ENCODE measurements around the gene RIC8B.
A peak's percentile ranks its signal among the peaks of the same experiment; 100 is the strongest.

GRCh38 chr12:106790020-106790419, 15.5 kb downstream of the RIC8B start:
- TF ChIP-seq ZNF790 (CRISPR knock-in tag; IDR thresholded peaks at IDR 0.05; ENCODE audit: borderline replicate concordance) (no peak), SIN3A (IDR thresholded peaks at IDR 0.05; ENCODE audit: borderline replicate concordance, low read depth, low read length) (no peak), ZHX1 (CRISPR knock-in tag; IDR thresholded peaks at IDR 0.05; ENCODE audit: low read depth) (no peak), MTA3 (CRISPR knock-in tag; IDR thresholded peaks at IDR 0.05) (no peak), ZNF17 (CRISPR knock-in tag; IDR thresholded peaks at IDR 0.05) (no peak), SP2 (CRISPR knock-in tag; IDR thresholded peaks at IDR 0.05) (no peak)
- TF ChIP-seq, protein P1, sequence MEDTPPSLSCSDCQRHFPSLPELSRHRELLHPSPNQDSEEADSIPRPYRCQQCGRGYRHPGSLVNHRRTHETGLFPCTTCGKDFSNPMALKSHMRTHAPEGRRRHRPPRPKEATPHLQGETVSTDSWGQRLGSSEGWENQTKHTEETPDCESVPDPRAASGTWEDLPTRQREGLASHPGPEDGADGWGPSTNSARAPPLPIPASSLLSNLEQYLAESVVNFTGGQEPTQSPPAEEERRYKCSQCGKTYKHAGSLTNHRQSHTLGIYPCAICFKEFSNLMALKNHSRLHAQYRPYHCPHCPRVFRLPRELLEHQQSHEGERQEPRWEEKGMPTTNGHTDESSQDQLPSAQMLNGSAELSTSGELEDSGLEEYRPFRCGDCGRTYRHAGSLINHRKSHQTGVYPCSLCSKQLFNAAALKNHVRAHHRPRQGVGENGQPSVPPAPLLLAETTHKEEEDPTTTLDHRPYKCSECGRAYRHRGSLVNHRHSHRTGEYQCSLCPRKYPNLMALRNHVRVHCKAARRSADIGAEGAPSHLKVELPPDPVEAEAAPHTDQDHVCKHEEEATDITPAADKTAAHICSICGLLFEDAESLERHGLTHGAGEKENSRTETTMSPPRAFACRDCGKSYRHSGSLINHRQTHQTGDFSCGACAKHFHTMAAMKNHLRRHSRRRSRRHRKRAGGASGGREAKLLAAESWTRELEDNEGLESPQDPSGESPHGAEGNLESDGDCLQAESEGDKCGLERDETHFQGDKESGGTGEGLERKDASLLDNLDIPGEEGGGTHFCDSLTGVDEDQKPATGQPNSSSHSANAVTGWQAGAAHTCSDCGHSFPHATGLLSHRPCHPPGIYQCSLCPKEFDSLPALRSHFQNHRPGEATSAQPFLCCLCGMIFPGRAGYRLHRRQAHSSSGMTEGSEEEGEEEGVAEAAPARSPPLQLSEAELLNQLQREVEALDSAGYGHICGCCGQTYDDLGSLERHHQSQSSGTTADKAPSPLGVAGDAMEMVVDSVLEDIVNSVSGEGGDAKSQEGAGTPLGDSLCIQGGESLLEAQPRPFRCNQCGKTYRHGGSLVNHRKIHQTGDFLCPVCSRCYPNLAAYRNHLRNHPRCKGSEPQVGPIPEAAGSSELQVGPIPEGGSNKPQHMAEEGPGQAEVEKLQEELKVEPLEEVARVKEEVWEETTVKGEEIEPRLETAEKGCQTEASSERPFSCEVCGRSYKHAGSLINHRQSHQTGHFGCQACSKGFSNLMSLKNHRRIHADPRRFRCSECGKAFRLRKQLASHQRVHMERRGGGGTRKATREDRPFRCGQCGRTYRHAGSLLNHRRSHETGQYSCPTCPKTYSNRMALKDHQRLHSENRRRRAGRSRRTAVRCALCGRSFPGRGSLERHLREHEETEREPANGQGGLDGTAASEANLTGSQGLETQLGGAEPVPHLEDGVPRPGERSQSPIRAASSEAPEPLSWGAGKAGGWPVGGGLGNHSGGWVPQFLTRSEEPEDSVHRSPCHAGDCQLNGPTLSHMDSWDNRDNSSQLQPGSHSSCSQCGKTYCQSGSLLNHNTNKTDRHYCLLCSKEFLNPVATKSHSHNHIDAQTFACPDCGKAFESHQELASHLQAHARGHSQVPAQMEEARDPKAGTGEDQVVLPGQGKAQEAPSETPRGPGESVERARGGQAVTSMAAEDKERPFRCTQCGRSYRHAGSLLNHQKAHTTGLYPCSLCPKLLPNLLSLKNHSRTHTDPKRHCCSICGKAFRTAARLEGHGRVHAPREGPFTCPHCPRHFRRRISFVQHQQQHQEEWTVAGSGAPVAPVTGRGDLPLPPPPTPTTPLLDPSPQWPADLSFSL (CRISPR knock-in tag; IDR thresholded peaks at IDR 0.05), result no peak
- TF ChIP-seq, protein P2, sequence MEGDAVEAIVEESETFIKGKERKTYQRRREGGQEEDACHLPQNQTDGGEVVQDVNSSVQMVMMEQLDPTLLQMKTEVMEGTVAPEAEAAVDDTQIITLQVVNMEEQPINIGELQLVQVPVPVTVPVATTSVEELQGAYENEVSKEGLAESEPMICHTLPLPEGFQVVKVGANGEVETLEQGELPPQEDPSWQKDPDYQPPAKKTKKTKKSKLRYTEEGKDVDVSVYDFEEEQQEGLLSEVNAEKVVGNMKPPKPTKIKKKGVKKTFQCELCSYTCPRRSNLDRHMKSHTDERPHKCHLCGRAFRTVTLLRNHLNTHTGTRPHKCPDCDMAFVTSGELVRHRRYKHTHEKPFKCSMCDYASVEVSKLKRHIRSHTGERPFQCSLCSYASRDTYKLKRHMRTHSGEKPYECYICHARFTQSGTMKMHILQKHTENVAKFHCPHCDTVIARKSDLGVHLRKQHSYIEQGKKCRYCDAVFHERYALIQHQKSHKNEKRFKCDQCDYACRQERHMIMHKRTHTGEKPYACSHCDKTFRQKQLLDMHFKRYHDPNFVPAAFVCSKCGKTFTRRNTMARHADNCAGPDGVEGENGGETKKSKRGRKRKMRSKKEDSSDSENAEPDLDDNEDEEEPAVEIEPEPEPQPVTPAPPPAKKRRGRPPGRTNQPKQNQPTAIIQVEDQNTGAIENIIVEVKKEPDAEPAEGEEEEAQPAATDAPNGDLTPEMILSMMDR (CRISPR knock-in tag; IDR thresholded peaks at IDR 0.05), result 0 out of 2 replicates have a peak, but pooled peaks have one; percentile 8
- TF ChIP-seq, protein P3, sequence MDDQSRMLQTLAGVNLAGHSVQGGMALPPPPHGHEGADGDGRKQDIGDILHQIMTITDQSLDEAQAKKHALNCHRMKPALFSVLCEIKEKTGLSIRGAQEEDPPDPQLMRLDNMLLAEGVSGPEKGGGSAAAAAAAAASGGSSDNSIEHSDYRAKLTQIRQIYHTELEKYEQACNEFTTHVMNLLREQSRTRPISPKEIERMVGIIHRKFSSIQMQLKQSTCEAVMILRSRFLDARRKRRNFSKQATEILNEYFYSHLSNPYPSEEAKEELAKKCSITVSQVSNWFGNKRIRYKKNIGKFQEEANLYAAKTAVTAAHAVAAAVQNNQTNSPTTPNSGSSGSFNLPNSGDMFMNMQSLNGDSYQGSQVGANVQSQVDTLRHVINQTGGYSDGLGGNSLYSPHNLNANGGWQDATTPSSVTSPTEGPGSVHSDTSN (CRISPR knock-in tag; IDR thresholded peaks at IDR 0.05; ENCODE audit: borderline replicate concordance), result no peak
- TF ChIP-seq, protein P4, sequence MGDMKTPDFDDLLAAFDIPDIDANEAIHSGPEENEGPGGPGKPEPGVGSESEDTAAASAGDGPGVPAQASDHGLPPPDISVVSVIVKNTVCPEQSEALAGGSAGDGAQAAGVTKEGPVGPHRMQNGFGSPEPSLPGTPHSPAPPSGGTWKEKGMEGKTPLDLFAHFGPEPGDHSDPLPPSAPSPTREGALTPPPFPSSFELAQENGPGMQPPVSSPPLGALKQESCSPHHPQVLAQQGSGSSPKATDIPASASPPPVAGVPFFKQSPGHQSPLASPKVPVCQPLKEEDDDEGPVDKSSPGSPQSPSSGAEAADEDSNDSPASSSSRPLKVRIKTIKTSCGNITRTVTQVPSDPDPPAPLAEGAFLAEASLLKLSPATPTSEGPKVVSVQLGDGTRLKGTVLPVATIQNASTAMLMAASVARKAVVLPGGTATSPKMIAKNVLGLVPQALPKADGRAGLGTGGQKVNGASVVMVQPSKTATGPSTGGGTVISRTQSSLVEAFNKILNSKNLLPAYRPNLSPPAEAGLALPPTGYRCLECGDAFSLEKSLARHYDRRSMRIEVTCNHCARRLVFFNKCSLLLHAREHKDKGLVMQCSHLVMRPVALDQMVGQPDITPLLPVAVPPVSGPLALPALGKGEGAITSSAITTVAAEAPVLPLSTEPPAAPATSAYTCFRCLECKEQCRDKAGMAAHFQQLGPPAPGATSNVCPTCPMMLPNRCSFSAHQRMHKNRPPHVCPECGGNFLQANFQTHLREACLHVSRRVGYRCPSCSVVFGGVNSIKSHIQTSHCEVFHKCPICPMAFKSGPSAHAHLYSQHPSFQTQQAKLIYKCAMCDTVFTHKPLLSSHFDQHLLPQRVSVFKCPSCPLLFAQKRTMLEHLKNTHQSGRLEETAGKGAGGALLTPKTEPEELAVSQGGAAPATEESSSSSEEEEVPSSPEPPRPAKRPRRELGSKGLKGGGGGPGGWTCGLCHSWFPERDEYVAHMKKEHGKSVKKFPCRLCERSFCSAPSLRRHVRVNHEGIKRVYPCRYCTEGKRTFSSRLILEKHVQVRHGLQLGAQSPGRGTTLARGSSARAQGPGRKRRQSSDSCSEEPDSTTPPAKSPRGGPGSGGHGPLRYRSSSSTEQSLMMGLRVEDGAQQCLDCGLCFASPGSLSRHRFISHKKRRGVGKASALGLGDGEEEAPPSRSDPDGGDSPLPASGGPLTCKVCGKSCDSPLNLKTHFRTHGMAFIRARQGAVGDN (CRISPR knock-in tag; IDR thresholded peaks at IDR 0.05), result no peak

Measured in HepG2 (cell line).